H54 (cell line): ENCODE data around the gene DNAJC5G.
"Not testable (repeated sequence)": the region's sequence is repeated elsewhere in the genome, so short reads cannot be mapped to it uniquely, and the experiment has no call there.

Experiments
- DNase-seq: peaks from one replicate; pipeline ENCODE4 v3.0.0; 2011; ENCODE audit warnings: low spot score, mixed read lengths; ENCODE audit not compliant: insufficient read length
- FAIRE-seq: peaks from 3 replicates; lab custom pipeline; 2011; peaks lifted over from hg19 to GRCh38; lab: Jason Lieb, UNC
- POLR2A ChIP-seq: IDR thresholded peaks from 2 replicates; pipeline ENCODE4 v1.6.1; 2011; ENCODE audit warnings: low read depth, mild to moderate bottlenecking, low read length

DNAJC5G gene

DNA sequence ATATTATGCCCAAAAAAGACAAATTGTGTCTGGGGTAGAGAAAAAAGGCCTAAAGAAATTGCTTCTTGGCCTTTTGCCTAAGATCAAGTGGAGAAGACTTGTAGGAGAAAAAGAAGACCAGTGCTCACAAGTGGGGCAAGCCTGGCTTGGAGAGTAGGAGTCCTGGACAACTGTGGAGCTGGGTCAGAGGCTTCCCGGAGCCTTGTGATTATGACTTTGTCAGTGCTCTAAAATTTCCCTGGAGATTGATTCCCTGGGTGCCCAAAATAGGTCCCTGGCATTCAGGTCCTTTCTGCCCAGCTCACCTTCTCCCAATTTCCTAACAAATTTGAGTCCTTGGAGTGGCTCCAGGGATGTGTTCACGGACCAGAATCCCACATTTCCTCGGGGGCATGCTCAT, 6.2 kb downstream of the DNAJC5G start:
- FAIRE-seq, result no peak
- DNase-seq, result no peak
- no peak for TF ChIP-seq POLR2A

- no peak for TF ChIP-seq POLR2A
- FAIRE-seq, result no peak
- no peak for DNase-seq
Measured at GRCh38 chr2:27281855-27282559, 6.8 kb downstream of the DNAJC5G start, which contains the start of gene TRIM54. Gene TRIM54 (plus strand): TSS chr2:27282429. CDS start chr2:27282732, 303 bp downstream.

GRCh38 chr2:27282892-27283291, 7.7 kb downstream of the DNAJC5G start:
- FAIRE-seq, result no peak

GRCh38 chr2:27284996-27285395, 9.8 kb downstream of the DNAJC5G start:
- FAIRE-seq (no peak), DNase-seq (no peak)
- TF ChIP-seq POLR2A, result no peak

More at GRCh38 chr2:27282892-27283291, 7.7 kb downstream of the DNAJC5G start:
- DNase-seq, result no peak
- no peak for TF ChIP-seq POLR2A

GRCh38 chr2:27285481-27285880, 10.2 kb downstream of the DNAJC5G start:
- TF ChIP-seq POLR2A, result no peak
- FAIRE-seq (no peak), DNase-seq (no peak)

GRCh38 chr2:27288610-27289009, 13.4 kb downstream of the DNAJC5G start:
- TF ChIP-seq POLR2A, result no peak
- FAIRE-seq (no peak), DNase-seq (no peak)

DNA sequence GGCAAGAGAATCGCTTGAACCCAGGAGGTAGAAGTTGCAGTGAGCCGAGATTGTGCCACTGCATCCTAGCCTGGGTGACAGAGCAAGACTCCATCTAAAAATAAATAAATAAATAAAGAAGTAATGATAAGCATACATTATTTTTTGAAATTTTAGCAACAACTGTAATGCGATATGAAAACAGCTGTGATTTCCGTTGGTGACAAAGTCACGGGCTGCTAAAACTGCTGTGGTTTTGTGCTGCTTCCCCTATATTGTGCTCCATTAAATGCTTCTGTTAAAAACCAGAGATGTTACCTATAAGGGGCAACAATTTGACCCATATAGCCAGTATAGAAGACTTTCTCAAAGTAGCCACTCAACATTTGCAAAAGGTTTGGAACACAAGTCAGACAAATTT, 15.3 kb downstream of the DNAJC5G start:
- no peak for FAIRE-seq
- TF ChIP-seq POLR2A, result no peak

DNA sequence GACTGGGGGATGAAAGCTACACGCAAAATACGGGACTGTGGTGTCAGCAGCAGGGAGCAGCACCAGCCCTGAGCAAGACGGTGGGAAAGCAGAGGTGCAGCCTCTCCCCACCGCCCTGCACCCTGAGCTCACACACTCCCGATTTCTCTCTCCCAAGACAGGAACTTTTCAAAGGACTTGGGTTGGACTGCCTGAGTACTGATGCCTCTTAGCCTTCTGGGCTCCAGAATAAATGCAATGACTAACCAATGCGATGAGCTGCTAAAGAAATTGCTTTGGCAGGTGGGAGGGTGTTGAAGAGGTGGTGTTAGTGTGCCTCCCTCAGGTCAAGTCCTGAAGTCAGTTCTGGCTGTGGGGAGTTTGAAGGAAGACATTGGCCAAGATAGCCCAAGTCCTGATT, 16.6 kb downstream of the DNAJC5G start:
- no peak for FAIRE-seq

More for the DNA sequence above, 15.3 kb downstream of the DNAJC5G start:
- no peak for DNase-seq

DNA sequence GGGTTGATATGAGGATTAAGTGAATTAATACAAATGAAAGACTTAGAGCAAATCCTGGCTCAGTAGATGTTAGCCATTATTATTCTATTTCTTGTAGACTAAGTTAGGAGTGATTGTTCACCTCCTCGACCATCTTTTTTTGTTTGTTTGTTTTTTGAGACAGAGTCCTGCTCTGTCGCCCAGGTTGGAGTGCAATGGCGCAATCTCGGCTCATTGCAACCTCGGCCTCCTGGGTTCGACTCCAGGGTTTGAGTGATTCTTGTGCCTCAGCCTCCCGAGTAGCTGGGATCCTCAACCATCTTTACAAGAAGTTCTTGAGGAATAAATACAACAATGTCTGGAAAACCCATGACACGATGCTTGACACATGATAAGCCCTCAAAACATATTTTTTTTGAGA, 19.7 kb downstream of the DNAJC5G start:
- TF ChIP-seq POLR2A, result no peak
- FAIRE-seq, result no peak

More for the DNA sequence above, 16.6 kb downstream of the DNAJC5G start:
- no peak for TF ChIP-seq POLR2A
- DNase-seq, result no peak

DNA sequence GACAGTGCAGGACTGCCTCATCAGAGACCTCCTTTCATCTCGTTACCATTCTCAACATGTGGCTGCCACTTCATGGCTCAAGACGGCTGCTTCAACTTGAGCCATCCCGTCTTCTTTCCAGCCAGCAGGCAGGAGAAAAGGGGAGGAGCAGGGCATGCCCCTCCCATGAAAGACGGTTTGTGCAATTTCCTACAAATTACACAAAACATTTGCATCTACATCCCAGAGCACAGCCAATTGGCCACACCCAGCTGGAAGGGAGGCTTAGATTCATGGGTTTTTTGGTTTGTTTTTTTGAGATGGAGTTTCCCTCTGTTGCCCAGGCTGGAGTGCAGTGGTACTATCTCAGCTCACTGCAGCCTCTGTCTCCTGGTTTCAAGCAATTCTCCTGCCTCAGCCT, 21.2 kb downstream of the DNAJC5G start:
- FAIRE-seq (no peak), DNase-seq (no peak)
- TF ChIP-seq POLR2A, result no peak

More for the DNA sequence above, 19.7 kb downstream of the DNAJC5G start:
- DNase-seq, result no peak

GRCh38 chr2:27297195-27297594, 22.0 kb downstream of the DNAJC5G start:
- FAIRE-seq, result no peak
- no peak for DNase-seq
- no peak for TF ChIP-seq POLR2A

- TF ChIP-seq POLR2A, result no peak
- FAIRE-seq (no peak), DNase-seq (no peak)
Measured at GRCh38 chr2:27298391-27299080, 23.3 kb downstream of the DNAJC5G start.

- FAIRE-seq, result not testable (repeated sequence)
Measured at GRCh38 chr2:27300606-27301005, 25.4 kb downstream of the DNAJC5G start.

More at GRCh38 chr2:27300606-27301005, 25.4 kb downstream of the DNAJC5G start:
- DNase-seq, result not testable (repeated sequence)
